ENCODE results near the gene KCNK4. TPM values are rescaled to one million over a fixed set of nuclear protein-coding genes. Genes with fewer than 3 reads are reported as not detected.

KCNK4 gene
- total and polyA plus RNA-seq, 2 of the 13 experiments (the other 11 are each of a cell fraction or from before 2014, with no cell fraction given) = not detected

DNA sequence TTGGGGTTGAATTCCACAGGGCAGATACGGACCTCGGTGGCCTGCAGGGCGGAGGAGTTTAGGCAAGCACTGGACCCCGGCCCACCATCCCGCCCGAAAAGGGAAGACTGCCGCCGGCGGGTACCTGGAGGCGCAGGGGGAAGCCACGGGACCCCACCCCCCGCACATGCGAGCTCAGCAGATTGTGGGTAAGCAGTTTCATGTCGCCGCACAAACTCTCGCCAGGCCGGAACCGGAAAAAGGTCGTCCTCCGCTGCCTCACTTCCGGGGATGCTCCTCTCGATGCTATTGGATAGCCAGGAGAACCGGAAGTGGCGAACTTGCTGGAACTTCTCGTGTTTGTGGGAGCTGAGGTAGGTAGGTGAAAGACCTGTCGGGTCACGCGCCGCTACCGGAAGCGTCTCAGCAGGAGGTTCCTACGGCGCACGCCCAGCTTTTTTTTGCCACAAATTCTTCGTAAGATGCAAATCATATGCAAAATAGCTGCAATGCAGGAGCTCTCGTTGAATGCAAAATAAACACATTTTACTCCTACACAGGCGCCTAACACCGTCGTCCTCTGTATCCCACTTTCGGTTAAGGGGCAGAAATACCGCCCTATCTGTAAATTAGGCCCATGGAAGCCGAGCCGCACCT is 26.3 kb downstream of the KCNK4 start, which contains the start of gene TRMT112 (continued):
- TF ChIP-seq, protein P1, sequence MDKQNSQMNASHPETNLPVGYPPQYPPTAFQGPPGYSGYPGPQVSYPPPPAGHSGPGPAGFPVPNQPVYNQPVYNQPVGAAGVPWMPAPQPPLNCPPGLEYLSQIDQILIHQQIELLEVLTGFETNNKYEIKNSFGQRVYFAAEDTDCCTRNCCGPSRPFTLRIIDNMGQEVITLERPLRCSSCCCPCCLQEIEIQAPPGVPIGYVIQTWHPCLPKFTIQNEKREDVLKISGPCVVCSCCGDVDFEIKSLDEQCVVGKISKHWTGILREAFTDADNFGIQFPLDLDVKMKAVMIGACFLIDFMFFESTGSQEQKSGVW (CRISPR knock-in tag; IDR thresholded peaks at IDR 0.05; ENCODE audit: borderline replicate concordance) = no peak
- TF ChIP-seq ZNF703 (CRISPR knock-in tag; IDR thresholded peaks at IDR 0.05; ENCODE audit: borderline replicate concordance) (no peak; the same call in 1 of the 2 replicates), ZFX (CRISPR knock-in tag; IDR thresholded peaks at IDR 0.05; ENCODE audit: low read depth) (no peak; the same call in 1 of the 2 replicates), ZNF773 (CRISPR knock-in tag; IDR thresholded peaks at IDR 0.05; ENCODE audit: borderline replicate concordance) (no peak), ZKSCAN5 (CRISPR knock-in tag; IDR thresholded peaks at IDR 0.05) (no peak), GATA4 (IDR thresholded peaks at IDR 0.05; ENCODE audit: borderline replicate concordance, low read depth) (no peak), CBX5 (CRISPR knock-in tag; IDR thresholded peaks at IDR 0.05; ENCODE audit: borderline replicate concordance) (no peak), NAIF1 (CRISPR knock-in tag; IDR thresholded peaks at IDR 0.05; ENCODE audit: borderline replicate concordance) (no peak; the same call in 1 of the 2 replicates), ZSCAN25 (CRISPR knock-in tag; IDR thresholded peaks at IDR 0.05) (no peak), JDP2 (CRISPR knock-in tag; IDR thresholded peaks at IDR 0.05; ENCODE audit: borderline replicate concordance) (no peak), ZNF777 (CRISPR knock-in tag; IDR thresholded peaks at IDR 0.05) (peak; percentile 10; the same call in 1 of the 2 replicates), ZNF615 (CRISPR knock-in tag; IDR thresholded peaks at IDR 0.05; ENCODE audit: borderline replicate concordance) (no peak), ZNF790 (CRISPR knock-in tag; IDR thresholded peaks at IDR 0.05; ENCODE audit: borderline replicate concordance) (no peak), ZBTB3 (CRISPR knock-in tag; IDR thresholded peaks at IDR 0.05; ENCODE audit: borderline replicate concordance, low read depth) (no peak), HOXD1 (CRISPR knock-in tag; IDR thresholded peaks at IDR 0.05) (peak; percentile 78; the same call in 1 of the 2 replicates), SOX6 (IDR thresholded peaks at IDR 0.05) (no peak), SOX6 (CRISPR knock-in tag; IDR thresholded peaks at IDR 0.05) (peak; percentile 28), RAD21 (CRISPR knock-in tag; IDR thresholded peaks at IDR 0.05) (no peak; the same call in 1 of the 2 replicates), THAP11 (CRISPR knock-in tag; IDR thresholded peaks at IDR 0.05) (peak; percentile 93), ZNF781 (CRISPR knock-in tag; IDR thresholded peaks at IDR 0.05; ENCODE audit: borderline replicate concordance, not compliant biosample characterization) (no peak), MEIS1 (CRISPR knock-in tag; IDR thresholded peaks at IDR 0.05; ENCODE audit: borderline replicate concordance) (no peak)
- TF ChIP-seq, protein P2, sequence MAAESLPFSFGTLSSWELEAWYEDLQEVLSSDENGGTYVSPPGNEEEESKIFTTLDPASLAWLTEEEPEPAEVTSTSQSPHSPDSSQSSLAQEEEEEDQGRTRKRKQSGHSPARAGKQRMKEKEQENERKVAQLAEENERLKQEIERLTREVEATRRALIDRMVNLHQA (CRISPR knock-in tag; IDR thresholded peaks at IDR 0.05) = no peak
- TF ChIP-seq, protein P3, sequence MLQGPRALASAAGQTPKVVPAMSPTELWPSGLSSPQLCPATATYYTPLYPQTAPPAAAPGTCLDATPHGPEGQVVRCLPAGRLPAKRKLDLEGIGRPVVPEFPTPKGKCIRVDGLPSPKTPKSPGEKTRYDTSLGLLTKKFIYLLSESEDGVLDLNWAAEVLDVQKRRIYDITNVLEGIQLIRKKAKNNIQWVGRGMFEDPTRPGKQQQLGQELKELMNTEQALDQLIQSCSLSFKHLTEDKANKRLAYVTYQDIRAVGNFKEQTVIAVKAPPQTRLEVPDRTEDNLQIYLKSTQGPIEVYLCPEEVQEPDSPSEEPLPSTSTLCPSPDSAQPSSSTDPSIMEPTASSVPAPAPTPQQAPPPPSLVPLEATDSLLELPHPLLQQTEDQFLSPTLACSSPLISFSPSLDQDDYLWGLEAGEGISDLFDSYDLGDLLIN (CRISPR knock-in tag; IDR thresholded peaks at IDR 0.05; ENCODE audit: borderline replicate concordance) = no peak; the same call in 1 of the 2 replicates
- TF ChIP-seq, protein P4, sequence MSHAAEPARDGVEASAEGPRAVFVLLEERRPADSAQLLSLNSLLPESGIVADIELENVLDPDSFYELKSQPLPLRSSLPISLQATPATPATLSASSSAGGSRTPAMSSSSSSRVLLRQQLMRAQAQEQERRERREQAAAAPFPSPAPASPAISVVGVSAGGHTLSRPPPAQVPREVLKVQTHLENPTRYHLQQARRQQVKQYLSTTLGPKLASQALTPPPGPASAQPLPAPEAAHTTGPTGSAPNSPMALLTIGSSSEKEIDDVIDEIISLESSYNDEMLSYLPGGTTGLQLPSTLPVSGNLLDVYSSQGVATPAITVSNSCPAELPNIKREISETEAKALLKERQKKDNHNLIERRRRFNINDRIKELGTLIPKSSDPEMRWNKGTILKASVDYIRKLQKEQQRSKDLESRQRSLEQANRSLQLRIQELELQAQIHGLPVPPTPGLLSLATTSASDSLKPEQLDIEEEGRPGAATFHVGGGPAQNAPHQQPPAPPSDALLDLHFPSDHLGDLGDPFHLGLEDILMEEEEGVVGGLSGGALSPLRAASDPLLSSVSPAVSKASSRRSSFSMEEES (CRISPR knock-in tag; IDR thresholded peaks at IDR 0.05) = peak; percentile 96
- TF ChIP-seq, protein P5, sequence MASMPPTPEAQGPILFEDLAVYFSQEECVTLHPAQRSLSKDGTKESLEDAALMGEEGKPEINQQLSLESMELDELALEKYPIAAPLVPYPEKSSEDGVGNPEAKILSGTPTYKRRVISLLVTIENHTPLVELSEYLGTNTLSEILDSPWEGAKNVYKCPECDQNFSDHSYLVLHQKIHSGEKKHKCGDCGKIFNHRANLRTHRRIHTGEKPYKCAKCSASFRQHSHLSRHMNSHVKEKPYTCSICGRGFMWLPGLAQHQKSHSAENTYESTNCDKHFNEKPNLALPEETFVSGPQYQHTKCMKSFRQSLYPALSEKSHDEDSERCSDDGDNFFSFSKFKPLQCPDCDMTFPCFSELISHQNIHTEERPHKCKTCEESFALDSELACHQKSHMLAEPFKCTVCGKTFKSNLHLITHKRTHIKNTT (CRISPR knock-in tag; IDR thresholded peaks at IDR 0.05) = no peak

All from HepG2 (cell line).